ENCODE results near the gene PDILT.

DNA sequence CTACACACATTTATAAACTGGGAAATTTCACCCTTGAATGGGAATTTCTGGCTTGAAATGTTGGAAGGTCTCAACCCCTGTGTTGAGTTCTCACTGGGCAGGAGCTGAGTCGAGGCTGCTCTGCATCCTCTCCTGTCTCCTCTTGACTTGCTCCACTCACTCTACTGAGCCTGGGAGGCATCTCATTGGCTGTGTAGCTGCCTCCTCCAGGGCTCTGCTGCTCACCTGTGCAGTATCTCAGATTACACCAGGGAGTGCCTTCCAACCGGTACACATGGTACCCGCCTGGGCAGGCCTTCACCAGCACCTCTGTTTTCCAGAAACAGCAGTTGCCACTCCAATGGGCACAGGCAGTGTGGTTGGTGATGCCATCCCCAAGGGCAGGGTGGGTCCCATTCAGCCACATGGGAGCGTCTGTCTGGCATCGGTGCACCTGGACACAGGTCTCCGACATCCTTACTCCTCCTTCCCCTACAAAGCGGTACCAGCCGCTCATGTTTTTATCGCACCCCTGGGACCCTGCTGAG lies 80.9 kb downstream of the PDILT start:
- TF ChIP-seq, protein P1, sequence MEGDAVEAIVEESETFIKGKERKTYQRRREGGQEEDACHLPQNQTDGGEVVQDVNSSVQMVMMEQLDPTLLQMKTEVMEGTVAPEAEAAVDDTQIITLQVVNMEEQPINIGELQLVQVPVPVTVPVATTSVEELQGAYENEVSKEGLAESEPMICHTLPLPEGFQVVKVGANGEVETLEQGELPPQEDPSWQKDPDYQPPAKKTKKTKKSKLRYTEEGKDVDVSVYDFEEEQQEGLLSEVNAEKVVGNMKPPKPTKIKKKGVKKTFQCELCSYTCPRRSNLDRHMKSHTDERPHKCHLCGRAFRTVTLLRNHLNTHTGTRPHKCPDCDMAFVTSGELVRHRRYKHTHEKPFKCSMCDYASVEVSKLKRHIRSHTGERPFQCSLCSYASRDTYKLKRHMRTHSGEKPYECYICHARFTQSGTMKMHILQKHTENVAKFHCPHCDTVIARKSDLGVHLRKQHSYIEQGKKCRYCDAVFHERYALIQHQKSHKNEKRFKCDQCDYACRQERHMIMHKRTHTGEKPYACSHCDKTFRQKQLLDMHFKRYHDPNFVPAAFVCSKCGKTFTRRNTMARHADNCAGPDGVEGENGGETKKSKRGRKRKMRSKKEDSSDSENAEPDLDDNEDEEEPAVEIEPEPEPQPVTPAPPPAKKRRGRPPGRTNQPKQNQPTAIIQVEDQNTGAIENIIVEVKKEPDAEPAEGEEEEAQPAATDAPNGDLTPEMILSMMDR (IDR thresholded peaks at IDR 0.05) = no peak
- no peak for TF ChIP-seq POLR2A (IDR thresholded peaks at IDR 0.05)
